Caco-2 (cell line): ENCODE results near the gene PLBD2. TPM values are rescaled to one million over a fixed set of nuclear protein-coding genes. Genes with fewer than 3 reads are reported as not detected.
A peak's percentile ranks its signal among the peaks of the same experiment; 100 is the strongest.

Experiments used
- BruUV-seq: library from RNA; stranded (reverse); fragments of 400-500 nt; replicated peaks from 2 replicates; lab custom pipeline; 2021; lab: Mats Ljungman, UMichigan
- CTCF ChIA-PET: fragments of 300-600 bp; sonication (Branson Sonifier 250); formaldehyde crosslinking; loops from one replicate; lab custom pipeline; 2022; ENCODE audit warnings: antibody characterized with exemption; lab: Charles Lee
- POLR2A ChIA-PET: fragments of 300-600 bp; sonication (Branson Sonifier 250); formaldehyde crosslinking; loops from one replicate; lab custom pipeline; 2022; ENCODE audit warnings: antibody characterized with exemption; lab: Charles Lee
- DNase-seq, 2 experiments: peaks; one replicate each; pipeline versions ENCODE4 v3.0.0 to v3.0.0-alpha.2; 2020 to 2022
- H3K27me3 ChIP-seq: replicated peaks from 2 replicates; pipeline ENCODE4 v1.6.0; 2011; ENCODE audit warnings: low read length; ENCODE audit not compliant: control insufficient read depth, insufficient read depth
- H3K36me3 ChIP-seq: 2 replicates; pipeline ENCODE4 v1.5.1; 2011; ENCODE audit warnings: low read length; ENCODE audit not compliant: control insufficient read depth, insufficient read depth
- H3K4me1 ChIP-seq: fragments of 250-450 bp; sonication (Bioruptor Pico); 2 replicates; pipeline ENCODE4 v1.5.1; 2020; ENCODE audit warnings: mild to moderate bottlenecking
- H3K4me3 ChIP-seq: 2 replicates; pipeline ENCODE4 v1.5.1; 2011; ENCODE audit warnings: low read depth, mild to moderate bottlenecking, control low read depth, low read length
- H3K9me3 ChIP-seq: fragments of 250-450 bp; sonication (Bioruptor Pico); 2 replicates; pipeline ENCODE4 v1.5.1; 2020; ENCODE audit warnings: mild to moderate bottlenecking, moderate library complexity
- H3K27ac Mint-ChIP-seq: one replicate; pipeline ENCODE4 v1.8.0; 2022; ENCODE audit warnings: mixed read lengths; ENCODE audit not compliant: unreplicated experiment
- H3K27me3 Mint-ChIP-seq: one replicate; pipeline ENCODE4 v1.8.0; 2022; ENCODE audit warnings: mixed read lengths; ENCODE audit not compliant: insufficient read depth, unreplicated experiment
- H3K36me3 Mint-ChIP-seq: one replicate; pipeline ENCODE4 v1.8.0; 2022; ENCODE audit warnings: mild to moderate bottlenecking, mixed read lengths; ENCODE audit not compliant: insufficient read depth, unreplicated experiment
- H3K4me1 Mint-ChIP-seq: one replicate; pipeline ENCODE4 v1.8.0; 2022; ENCODE audit warnings: low read depth, mixed read lengths; ENCODE audit not compliant: unreplicated experiment
- H3K4me3 Mint-ChIP-seq: one replicate; pipeline ENCODE4 v1.8.0; 2022; ENCODE audit warnings: mild to moderate bottlenecking, moderate library complexity, mixed read lengths; ENCODE audit not compliant: unreplicated experiment
- H3K9me3 Mint-ChIP-seq: one replicate; pipeline ENCODE4 v1.8.0; 2022; ENCODE audit warnings: mixed read lengths; ENCODE audit not compliant: unreplicated experiment
- intact Hi-C: fragments of 100-400 bp; cut with micrococcal nuclease; formaldehyde crosslinking; loops from one replicate; pipeline ENCODE4 v1.10.0; 2022; ENCODE audit not compliant: unreplicated experiment
- total RNA-seq: library from RNA; stranded (reverse); gene quantifications from 2 replicates; pipeline ENCODE4 v1.2.3, GENCODE V29; 2022
- TF ChIP-seq, protein P1 (sequence below), 2 experiments: fragments of 200-600 bp in 1 of 2; IDR thresholded peaks; 1 replicate in 1 of 2; 2 replicates in 1 of 2; pipeline versions ENCODE4 v1.5.1 to v1.8.0; 2011 to 2022; ENCODE audit warnings: antibody characterized with exemption in 1 of 2, control low read depth in 1 of 2, inconsistent platforms in 1 of 2, low read depth in 1 of 2, low read length in 1 of 2, mild to moderate bottlenecking in 1 of 2, moderate library complexity in 1 of 2; ENCODE audit not compliant: insufficient read depth in 1 of 2, severe bottlenecking in 1 of 2, unreplicated experiment in 1 of 2

PLBD2 gene
- total RNA-seq, 1 experiment from 2014 or later = 43.1 TPM

GRCh38 chr12:113439606-113440030 lies 81.2 kb downstream of the PLBD2 start:
- TF ChIP-seq, protein P1, sequence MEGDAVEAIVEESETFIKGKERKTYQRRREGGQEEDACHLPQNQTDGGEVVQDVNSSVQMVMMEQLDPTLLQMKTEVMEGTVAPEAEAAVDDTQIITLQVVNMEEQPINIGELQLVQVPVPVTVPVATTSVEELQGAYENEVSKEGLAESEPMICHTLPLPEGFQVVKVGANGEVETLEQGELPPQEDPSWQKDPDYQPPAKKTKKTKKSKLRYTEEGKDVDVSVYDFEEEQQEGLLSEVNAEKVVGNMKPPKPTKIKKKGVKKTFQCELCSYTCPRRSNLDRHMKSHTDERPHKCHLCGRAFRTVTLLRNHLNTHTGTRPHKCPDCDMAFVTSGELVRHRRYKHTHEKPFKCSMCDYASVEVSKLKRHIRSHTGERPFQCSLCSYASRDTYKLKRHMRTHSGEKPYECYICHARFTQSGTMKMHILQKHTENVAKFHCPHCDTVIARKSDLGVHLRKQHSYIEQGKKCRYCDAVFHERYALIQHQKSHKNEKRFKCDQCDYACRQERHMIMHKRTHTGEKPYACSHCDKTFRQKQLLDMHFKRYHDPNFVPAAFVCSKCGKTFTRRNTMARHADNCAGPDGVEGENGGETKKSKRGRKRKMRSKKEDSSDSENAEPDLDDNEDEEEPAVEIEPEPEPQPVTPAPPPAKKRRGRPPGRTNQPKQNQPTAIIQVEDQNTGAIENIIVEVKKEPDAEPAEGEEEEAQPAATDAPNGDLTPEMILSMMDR (IDR thresholded peaks at IDR 0.05; ENCODE audit: insufficient read depth in 1 of 2, low read depth in 1 of 2, low read length in 1 of 2, severe bottlenecking in 1 of 2, unreplicated experiment in 1 of 2) = peak; percentile 81 to 87
- POLR2A ChIA-PET = no interaction called here
- no peak overlapping the region for H3K27ac Mint-ChIP-seq
- no peaks in the 10 kb centered on the region for H3K9me3 Mint-ChIP-seq
- no peaks in the 10 kb centered on the region for H3K36me3 Mint-ChIP-seq
- H3K4me3 Mint-ChIP-seq = no peak overlapping the region
- BruUV-seq = no TSS peak
- CTCF ChIA-PET = interaction anchor here (0.8 kb wide), 1 partner anchor 354 kb away, joined by 3 read pairs; no protein-coding TSS in a partner anchor
- H3K27me3 Mint-ChIP-seq = no peaks in the 10 kb centered on the region
- peaks cover 6% of the 10 kb centered on the region for H3K4me1 Mint-ChIP-seq
- intact Hi-C loops = loop anchor here (1.0 kb wide), 1 partner anchor 473 kb away; no protein-coding TSS in a partner anchor
- no peaks in the 10 kb centered on the region for H3K9me3 ChIP-seq
- H3K4me3 ChIP-seq = no peak overlapping the region
- DNase-seq = peak; percentile 68 to 73
- no peaks in the 10 kb centered on the region for H3K4me1 ChIP-seq
- H3K27me3 ChIP-seq = no peaks in the 10 kb centered on the region; the same call in 1 of the 2 replicates
- H3K36me3 ChIP-seq = no peaks in the 10 kb centered on the region

DNA sequence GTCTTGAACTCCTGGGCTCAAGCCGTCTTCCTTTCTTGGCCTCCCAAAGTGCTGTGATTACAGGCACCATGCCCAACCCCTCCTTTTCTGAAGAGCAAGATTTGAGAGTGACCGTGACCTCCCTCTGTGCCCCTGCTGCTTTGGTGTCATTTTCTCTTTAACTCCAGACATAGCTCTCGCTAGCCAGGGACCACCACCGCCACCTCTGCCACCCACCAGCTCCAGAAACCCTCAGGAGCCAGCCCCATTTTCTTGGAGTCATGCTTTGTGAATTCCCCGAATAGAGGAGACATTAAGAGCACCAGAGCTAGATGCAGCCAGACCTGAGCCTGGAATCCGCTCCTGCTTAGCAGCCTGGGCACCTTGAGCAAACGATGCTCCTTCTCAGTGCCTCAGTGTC lies 81.9 kb downstream of the PLBD2 start:
- TF ChIP-seq, protein P1 (IDR thresholded peaks at IDR 0.05; ENCODE audit: insufficient read depth in 1 of 2, low read depth in 1 of 2, low read length in 1 of 2, severe bottlenecking in 1 of 2, unreplicated experiment in 1 of 2) = no peak
- ChIA-PET POLR2A (no interaction called here), CTCF (interaction anchor here (0.8 kb wide), 1 partner anchor 354 kb away, joined by 3 read pairs; no protein-coding TSS in a partner anchor)
- Histone ChIP-seq H3K36me3 (no peaks in the 10 kb centered on the region), H3K4me3 (no peak overlapping the region), H3K27me3 (no peaks in the 10 kb centered on the region; the same call in 1 of the 2 replicates), H3K4me1 (no peaks in the 10 kb centered on the region), H3K9me3 (no peaks in the 10 kb centered on the region)
- no peaks in the 10 kb centered on the region for H3K9me3 Mint-ChIP-seq
- no peak overlapping the region for H3K27ac Mint-ChIP-seq
- H3K4me3 Mint-ChIP-seq = no peak overlapping the region
- H3K27me3 Mint-ChIP-seq = no peaks in the 10 kb centered on the region
- BruUV-seq = no TSS peak
- DNase-seq = no peak
- intact Hi-C loops = no loop called here
- H3K4me1 Mint-ChIP-seq = peaks cover 6% of the 10 kb centered on the region
- H3K36me3 Mint-ChIP-seq = no peaks in the 10 kb centered on the region

Other genes starting within 250 kb of the PLBD2 start
- not detected in 2 replicates for gene RASAL1, start 222.8 kb upstream of the PLBD2 start, total RNA-seq
- 0.23 TPM in 1 of 2 replicates, not detected in the other for gene CFAP73, start 208.9 kb upstream of the PLBD2 start, total RNA-seq
- 101 and 110 TPM in 2 replicates for gene DDX54, start 173.1 kb upstream of the PLBD2 start, total RNA-seq
- gene RITA1, start 172.9 kb upstream of the PLBD2 start, total RNA-seq = 32.7 and 33.6 TPM in 2 replicates
- gene TPCN1, start 137.1 kb upstream of the PLBD2 start, total RNA-seq = 54.4 and 55.9 TPM in 2 replicates
- 13.0 and 13.9 TPM in 2 replicates for gene SLC8B1, start 23.5 kb upstream of the PLBD2 start, total RNA-seq
- not detected in 2 replicates for gene SDS, start 45.3 kb downstream of the PLBD2 start, total RNA-seq
- gene SDSL, start 63.8 kb downstream of the PLBD2 start, total RNA-seq = 4.0 and 4.5 TPM in 2 replicates
- 0.25 and 0.30 TPM in 2 replicates for gene LHX5, start 113.3 kb downstream of the PLBD2 start, total RNA-seq